Naive thymus-derived CD4-positive, alpha-beta T cell (primary cell): ENCODE measurements around the gene DRAM1. TPM values are rescaled to one million over a fixed set of nuclear protein-coding genes. Genes with fewer than 3 reads are reported as not detected.

Experiments used
- ATAC-seq: fragments of 150-1000 bp; cut with Tn5 transposase; 2 replicates; pipeline ENCODE4 v1.10.0; 2021; ENCODE audit warnings: mild to moderate bottlenecking, moderate library complexity
- CTCF ChIA-PET: fragments of 350-600 bp; sonication (Branson Sonifier 250); formaldehyde crosslinking; loops from one replicate; lab custom pipeline; 2021; ENCODE audit warnings: antibody characterized with exemption; lab: Charles Lee
- POLR2A ChIA-PET: fragments of 350-600 bp; sonication (Branson Sonifier 250); formaldehyde crosslinking; loops from one replicate; lab custom pipeline; 2021; ENCODE audit warnings: antibody characterized with exemption, inconsistent platforms; lab: Charles Lee
- DNase-seq, 9 donors: peaks; one replicate each; pipeline versions ENCODE4 v3.0.0 to v3.0.0-alpha.2; 2020 to 2022; ENCODE audit warnings: mixed read lengths in 1 of 9
- H3K27ac ChIP-seq: one replicate; pipeline ENCODE4 v1.7.0; 2013; ENCODE audit warnings: mild to moderate bottlenecking, low read depth, low read length, moderate library complexity
- H3K27me3 ChIP-seq, 2 donors: one replicate each; pipeline ENCODE4 v1.7.0; 2013; ENCODE audit warnings: low read length in 2 of 2, mild to moderate bottlenecking in 2 of 2, moderate library complexity in 2 of 2; ENCODE audit not compliant: control insufficient read depth in 2 of 2, insufficient read depth in 2 of 2
- H3K36me3 ChIP-seq, 3 experiments: 1 replicate in 2 of 3; 2 replicates in 1 of 3; pipeline ENCODE4 v1.7.0; 2013; ENCODE audit warnings: low read length in 3 of 3, mild to moderate bottlenecking in 3 of 3, moderate library complexity in 1 of 3; ENCODE audit not compliant: insufficient read depth in 3 of 3, control insufficient read depth in 2 of 3
- H3K4me1 ChIP-seq, 2 donors: one replicate each; pipeline ENCODE4 v1.7.0; 2013; ENCODE audit warnings: low read length in 2 of 2, mild to moderate bottlenecking in 2 of 2, moderate library complexity in 1 of 2; ENCODE audit not compliant: control insufficient read depth in 2 of 2, insufficient read depth in 2 of 2
- H3K4me3 ChIP-seq: 2 replicates; pipeline ENCODE4 v1.7.0; 2013; ENCODE audit warnings: mild to moderate bottlenecking, low read length
- H3K9me3 ChIP-seq, 3 experiments: 1 replicate in 2 of 3; 2 replicates in 1 of 3; pipeline ENCODE4 v1.7.0; 2013; ENCODE audit warnings: low read length in 3 of 3; ENCODE audit not compliant: control insufficient read depth in 2 of 3
- H3K27ac Mint-ChIP-seq, 9 donors: one replicate each; pipeline ENCODE4 v1.8.0; 2020 to 2022; ENCODE audit warnings: mixed read lengths in 9 of 9, mild to moderate bottlenecking in 8 of 9, moderate library complexity in 5 of 9, inconsistent platforms in 2 of 9
- H3K27me3 Mint-ChIP-seq, 5 donors: one replicate each; pipeline ENCODE4 v1.8.0; 2021 to 2022; ENCODE audit warnings: mixed read lengths in 5 of 5, mild to moderate bottlenecking in 1 of 5
- H3K36me3 Mint-ChIP-seq, 5 donors: one replicate each; pipeline ENCODE4 v1.8.0; 2020 to 2022; ENCODE audit warnings: mixed read lengths in 5 of 5, mild to moderate bottlenecking in 3 of 5, inconsistent platforms in 1 of 5
- H3K4me1 Mint-ChIP-seq, 7 donors: one replicate each; pipeline ENCODE4 v1.8.0; 2020 to 2022; ENCODE audit warnings: mixed read lengths in 7 of 7, mild to moderate bottlenecking in 3 of 7, inconsistent platforms in 1 of 7
- H3K4me3 Mint-ChIP-seq, 10 donors: one replicate each; pipeline ENCODE4 v1.8.0; 2020 to 2022; ENCODE audit warnings: mild to moderate bottlenecking in 10 of 10, mixed read lengths in 10 of 10, moderate library complexity in 6 of 10, inconsistent platforms in 2 of 10
- H3K9me3 Mint-ChIP-seq, 11 donors: one replicate each; pipeline ENCODE4 v1.8.0; 2020 to 2022; ENCODE audit warnings: mixed read lengths in 11 of 11, mild to moderate bottlenecking in 4 of 11, inconsistent platforms in 1 of 11, moderate library complexity in 1 of 11
- intact Hi-C, 2 donors: fragments of 100-400 bp; cut with micrococcal nuclease; formaldehyde crosslinking; loops; one replicate each; pipeline ENCODE4 v1.15.1; 2023
- polyA plus RNA-seq, 2 donors: library from polyadenylated mRNA; unstranded; fragments of 300-500 nt; fragmentation: Illumina TruSeq; gene quantifications; one replicate each; pipeline ENCODE4 v1.2.3, GENCODE V29; 2021
- total RNA-seq, 6 experiments: library from RNA in 5 of 6; stranded (reverse) in 5 of 6; gene quantifications; 1 replicate in 5 of 6; 2 replicates in 1 of 6; pipeline ENCODE4 v1.2.3 and lab custom pipeline; 2021 to 2026

The DRAM1 gene
- total and polyA plus RNA-seq, 7 experiments from 2014 or later, result 1.4 to 9.5 (median 2.4) TPM

DNA sequence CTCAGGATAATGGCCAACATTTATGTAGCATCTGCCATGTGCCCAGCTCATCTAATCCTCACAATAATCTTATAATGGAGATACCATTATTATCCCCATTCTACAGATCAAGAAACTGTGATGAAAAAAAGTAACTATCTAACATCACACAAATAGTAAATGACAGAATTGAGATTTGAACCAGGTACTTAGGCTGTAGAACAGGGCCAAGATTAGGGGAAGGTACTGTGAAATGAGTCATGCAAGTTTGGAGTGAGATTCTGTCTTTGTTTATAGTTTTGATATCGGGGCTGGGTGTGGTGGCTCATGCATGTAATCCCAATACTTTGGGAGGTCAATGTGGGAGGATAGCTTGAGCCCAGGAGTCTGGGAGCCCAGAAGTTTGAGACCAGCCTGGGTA, 45.4 kb upstream of the DRAM1 start:
- peaks cover 0 to 5% (median 0%) of the 10 kb centered on the region in 5 donors for H3K36me3 Mint-ChIP-seq
- no peak for DNase-seq
- peaks cover 10 to 19% of the 10 kb centered on the region in 2 donors for H3K4me1 ChIP-seq
- peak overlapping the region in 2 of 10 donors; percentile 75 to 98 for H3K4me3 Mint-ChIP-seq
- H3K27ac ChIP-seq, result no peak overlapping the region
- no peaks in the 10 kb centered on the region for H3K36me3 ChIP-seq
- H3K27ac Mint-ChIP-seq, result peak overlapping the region in 1 of 9 donors; percentile 55
- ATAC-seq, result no peak
- H3K4me1 Mint-ChIP-seq, result peaks cover 18 to 41% (median 37%) of the 10 kb centered on the region in 7 donors
- H3K27me3 Mint-ChIP-seq, result no peaks in the 10 kb centered on the region
- intact Hi-C loops, result loop anchor here (5.0 kb wide), 2 partner anchors 550 to 1565 kb away; partner anchors contain the start of genes DEPDC4 (in 1 of the 2), SCYL2 (in 1 of the 2) and UTP20 (in 1 of the 2)
- H3K4me3 ChIP-seq, result no peak overlapping the region
- ChIA-PET POLR2A (interaction anchor here (3.4 kb wide), 1 partner anchor 59 kb away, joined by 22 read pairs; no protein-coding TSS in a partner anchor), CTCF (interaction anchor here (4.8 to 9.8 kb wide), 3 partner anchors 9 to 59 kb away, joined by 32 to 73 read pairs (median 61); no protein-coding TSS in a partner anchor)
- H3K27me3 ChIP-seq, result no peaks in the 10 kb centered on the region
- no peaks in the 10 kb centered on the region for H3K9me3 Mint-ChIP-seq
- no peaks in the 10 kb centered on the region for H3K9me3 ChIP-seq

DNA sequence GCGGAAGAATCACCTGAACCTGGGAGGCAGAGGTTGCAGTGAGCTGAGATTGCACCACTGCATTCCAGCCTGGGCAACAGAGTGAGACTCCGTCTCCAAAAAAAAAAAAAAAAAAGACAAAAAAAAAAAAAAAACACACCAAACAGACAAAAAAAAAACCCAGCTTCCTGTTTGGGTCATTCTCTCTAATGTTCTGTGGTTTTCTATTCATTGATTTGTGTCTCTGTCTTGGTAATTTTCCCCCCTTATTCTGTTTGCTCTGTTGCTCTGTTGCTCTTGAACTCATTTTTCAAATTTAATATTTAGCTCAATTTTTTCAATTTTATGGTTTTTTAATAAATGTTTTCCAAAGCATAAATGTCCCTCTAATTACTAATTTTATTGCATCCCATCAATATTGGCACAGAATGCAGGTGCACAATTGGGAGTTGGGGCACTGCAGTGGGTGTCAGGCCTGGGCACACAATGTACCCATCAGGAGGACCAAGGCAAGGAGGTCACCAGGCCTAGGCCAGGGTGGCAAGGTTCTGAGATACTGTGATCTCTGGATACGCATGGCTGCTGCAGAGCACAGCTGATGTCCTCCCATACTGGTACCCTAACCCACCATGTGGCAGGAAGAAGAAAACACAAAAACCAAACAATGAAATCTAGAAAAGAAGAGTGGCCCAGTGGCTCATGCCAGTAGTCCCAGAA, 38.6 kb upstream of the DRAM1 start:
- Mint-ChIP-seq H3K9me3 (no peaks in the 10 kb centered on the region), H3K4me1 (peaks cover 6 to 12% (median 10%) of the 10 kb centered on the region in 7 donors), H3K27ac (peak overlapping the region in 3 of 9 donors; percentile 60 to 65 (median 64)), H3K36me3 (no peaks in the 10 kb centered on the region), H3K4me3 (peak overlapping the region in 6 of 10 donors; percentile 6 to 52 (median 18)), H3K27me3 (peaks cover 0 to 6% (median 0%) of the 10 kb centered on the region in 5 donors)
- H3K27me3 ChIP-seq, result no peaks in the 10 kb centered on the region
- no peaks in the 10 kb centered on the region for H3K36me3 ChIP-seq
- H3K27ac ChIP-seq, result no peak overlapping the region
- POLR2A ChIA-PET, result interaction anchor here (0.9 to 2.7 kb wide), 6 partner anchors 9 to 79 kb away, joined by 3 to 14 read pairs (median 3); partner anchors contain the start of gene GNPTAB
- no peaks in the 10 kb centered on the region for H3K9me3 ChIP-seq
- CTCF ChIA-PET, result interaction anchor here (0.6 to 5.7 kb wide), 14 partner anchors 10 to 431 kb away, joined by 3 to 113 read pairs (median 4); partner anchors contain the start of genes ARL1 and GNPTAB
- intact Hi-C loops, result loop anchor here (1.0 to 2.0 kb wide), 5 partner anchors 7 to 424 kb away; no protein-coding TSS in a partner anchor
- DNase-seq, result peak in 4 of 9 donors; percentile 19 to 51 (median 26)
- ATAC-seq, result peak; percentile 36
- H3K4me1 ChIP-seq, result peaks cover 8 to 13% of the 10 kb centered on the region in 2 donors
- no peak overlapping the region for H3K4me3 ChIP-seq

DNA sequence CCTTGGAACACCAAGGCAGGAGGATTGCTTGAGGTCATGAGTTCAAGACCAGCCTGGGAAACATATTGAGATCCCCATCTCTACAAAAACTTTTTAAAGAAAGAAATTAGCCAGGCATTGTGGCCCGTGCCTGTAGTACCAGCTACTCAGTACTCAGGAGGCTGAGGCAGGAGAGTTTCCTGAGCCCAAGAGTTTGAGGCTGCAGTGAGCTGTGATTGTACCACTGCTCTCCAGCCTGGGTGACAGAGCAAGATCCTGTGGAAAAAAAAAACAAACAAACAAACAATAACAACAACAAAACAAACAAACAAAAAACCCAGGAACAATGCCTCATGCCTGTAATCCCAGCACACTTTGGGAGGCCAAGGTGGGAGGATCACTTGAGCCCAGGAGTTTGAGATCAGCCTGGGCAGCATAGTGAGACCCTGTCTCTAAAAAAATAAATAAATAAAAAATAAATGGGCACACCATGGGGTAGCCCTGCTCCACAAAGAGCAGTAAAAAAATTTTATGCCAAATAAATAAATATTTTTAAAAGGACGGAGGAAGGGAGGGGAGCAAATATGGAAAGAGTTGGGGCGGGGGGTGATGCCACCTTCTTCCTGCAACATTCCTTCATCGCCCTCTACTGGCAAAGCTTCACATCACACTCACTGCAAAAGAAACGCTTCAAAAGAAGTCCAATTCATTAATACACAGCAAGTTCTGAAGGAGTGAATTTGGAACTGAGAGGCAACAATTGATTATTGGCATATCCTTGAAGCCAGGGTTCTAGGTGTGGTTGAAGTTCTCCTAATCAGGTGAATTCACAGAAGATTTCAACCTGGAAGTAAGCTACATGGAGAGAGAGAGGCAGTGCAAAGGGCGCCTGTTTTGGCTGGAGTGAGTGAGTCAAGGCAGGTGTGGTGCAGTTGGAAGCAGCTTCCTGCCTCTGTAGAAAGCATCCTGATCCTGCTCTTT, 37.8 kb upstream of the DRAM1 start:
- H3K9me3 ChIP-seq, result no peaks in the 10 kb centered on the region
- peaks cover 6 to 12% (median 10%) of the 10 kb centered on the region in 7 donors for H3K4me1 Mint-ChIP-seq
- ChIA-PET CTCF (interaction anchor here (0.6 to 5.7 kb wide), 22 partner anchors 9 to 543 kb away, joined by 3 to 113 read pairs (median 4); partner anchors contain the start of genes ARL1 and GNPTAB), POLR2A (interaction anchor here (0.8 to 2.7 kb wide), 5 partner anchors 10 to 80 kb away, joined by 3 to 14 read pairs (median 3); partner anchors contain the start of gene GNPTAB)
- H3K27me3 ChIP-seq, result no peaks in the 10 kb centered on the region
- intact Hi-C loops, result loop anchor here (1.0 to 2.0 kb wide), 5 partner anchors 8 to 425 kb away; no protein-coding TSS in a partner anchor
- DNase-seq (peak; percentile 29 to 77 (median 67)), ATAC-seq (peak; percentile 88)
- H3K27ac ChIP-seq, result no peak overlapping the region
- no peaks in the 10 kb centered on the region for H3K36me3 ChIP-seq
- H3K9me3 Mint-ChIP-seq, result no peaks in the 10 kb centered on the region
- H3K36me3 Mint-ChIP-seq, result no peaks in the 10 kb centered on the region
- peaks cover 0 to 6% (median 0%) of the 10 kb centered on the region in 5 donors for H3K27me3 Mint-ChIP-seq
- no peak overlapping the region for H3K27ac Mint-ChIP-seq
- no peak overlapping the region for H3K4me3 ChIP-seq
- peak overlapping the region in 2 of 10 donors; percentile 6 to 27 for H3K4me3 Mint-ChIP-seq
- peaks cover 8 to 13% of the 10 kb centered on the region in 2 donors for H3K4me1 ChIP-seq

DNA sequence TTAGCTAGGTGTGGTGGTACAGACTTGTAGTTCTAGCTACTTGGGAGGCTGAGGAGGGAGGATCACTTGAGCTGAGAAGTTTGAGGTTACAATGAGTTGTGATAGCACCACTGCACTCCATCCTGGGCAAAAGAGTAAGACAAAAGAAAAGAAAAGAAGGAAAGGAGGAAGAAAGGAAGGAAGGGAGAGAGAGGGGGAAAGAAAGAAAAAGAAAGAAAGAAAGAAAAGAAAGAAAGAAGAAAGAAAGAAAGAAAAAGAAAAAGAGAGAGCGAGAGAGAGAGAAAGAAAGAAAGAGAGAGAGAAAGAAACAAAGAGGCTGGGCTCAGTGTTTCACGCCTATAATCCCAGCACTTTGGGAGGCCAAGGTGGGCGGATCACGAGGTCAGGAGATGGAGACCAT, 36.3 kb upstream of the DRAM1 start:
- POLR2A ChIA-PET, result no interaction called here
- no peaks in the 10 kb centered on the region for H3K9me3 Mint-ChIP-seq

DNA sequence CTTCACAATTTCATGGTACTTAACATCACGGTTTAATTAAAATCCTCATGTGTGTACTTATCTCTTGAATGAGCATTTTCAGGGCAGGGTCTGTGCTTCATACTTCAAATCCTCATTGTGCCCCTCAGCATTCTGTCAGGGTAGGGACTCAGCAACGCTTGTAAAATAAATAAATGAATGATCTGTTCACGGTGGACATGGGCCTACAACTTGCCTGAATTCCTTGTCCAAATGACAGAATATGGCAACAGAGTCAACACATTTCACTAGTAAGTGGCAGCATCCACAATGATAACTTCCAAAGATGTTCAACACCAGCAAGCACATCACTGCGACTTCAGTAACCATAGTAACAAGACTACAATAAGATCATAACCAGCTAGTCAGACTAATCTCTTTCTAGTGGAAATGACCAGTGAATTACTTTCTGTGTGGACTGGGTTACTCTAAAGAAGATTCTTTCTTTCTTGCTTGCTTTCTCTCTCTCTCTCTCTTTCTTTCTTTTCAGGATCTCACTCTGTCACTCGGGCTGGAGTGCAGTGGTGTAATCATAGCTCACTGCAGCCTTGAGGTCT, 32.2 kb upstream of the DRAM1 start:
- CTCF ChIA-PET, result interaction anchor here (0.6 kb wide), 1 partner anchor 72 kb away, joined by 4 read pairs; no protein-coding TSS in a partner anchor
- H3K4me3 ChIP-seq, result no peak overlapping the region
- H3K4me1 Mint-ChIP-seq, result peaks cover 0 to 3% (median 0%) of the 10 kb centered on the region in 7 donors
- H3K36me3 ChIP-seq, result no peaks in the 10 kb centered on the region
- POLR2A ChIA-PET, result interaction anchor here (0.8 kb wide), 1 partner anchor 16 kb away, joined by 4 read pairs; no protein-coding TSS in a partner anchor
- no peaks in the 10 kb centered on the region for H3K27me3 ChIP-seq
- H3K27ac Mint-ChIP-seq, result peak overlapping the region in 1 of 9 donors; percentile 29
- H3K9me3 Mint-ChIP-seq, result no peaks in the 10 kb centered on the region
- no peak overlapping the region for H3K27ac ChIP-seq
- ATAC-seq (no peak), DNase-seq (no peak)
- no peaks in the 10 kb centered on the region for H3K4me1 ChIP-seq
- intact Hi-C loops, result no loop called here
- H3K9me3 ChIP-seq, result no peaks in the 10 kb centered on the region
- peaks cover 0 to 6% (median 0%) of the 10 kb centered on the region in 5 donors for H3K27me3 Mint-ChIP-seq
- no peak overlapping the region for H3K4me3 Mint-ChIP-seq
- no peaks in the 10 kb centered on the region for H3K36me3 Mint-ChIP-seq

More for the DNA sequence above, 36.3 kb upstream of the DRAM1 start:
- ATAC-seq (no peak), DNase-seq (no peak)
- H3K4me3 ChIP-seq, result no peak overlapping the region
- Mint-ChIP-seq H3K27me3 (peaks cover 0 to 6% (median 0%) of the 10 kb centered on the region in 5 donors), H3K36me3 (no peaks in the 10 kb centered on the region), H3K4me3 (no peak overlapping the region), H3K27ac (no peak overlapping the region), H3K4me1 (peaks cover 6 to 12% (median 10%) of the 10 kb centered on the region in 7 donors)
- no peak overlapping the region for H3K27ac ChIP-seq
- no peaks in the 10 kb centered on the region for H3K36me3 ChIP-seq
- H3K9me3 ChIP-seq, result no peaks in the 10 kb centered on the region
- intact Hi-C loops, result no loop called here
- CTCF ChIA-PET, result interaction anchor here (0.6 to 5.7 kb wide), 8 partner anchors 14 to 74 kb away, joined by 4 to 113 read pairs (median 15); partner anchors contain the start of gene GNPTAB
- no peaks in the 10 kb centered on the region for H3K27me3 ChIP-seq
- H3K4me1 ChIP-seq, result peaks cover 8 to 13% of the 10 kb centered on the region in 2 donors
